ENCODE results near the gene MYO15B. TPM values are rescaled to one million over a fixed set of nuclear protein-coding genes. Genes with fewer than 3 reads are reported as not detected.

MYO15B gene
- total RNA-seq, 2 experiments from 2014 or later, result 11.3 to 13.7 TPM

- peak; percentile 34 for DNase-seq
- H3K36me3 Mint-ChIP-seq (ENCODE audit: low read depth), result peaks cover 15% of the 10 kb centered on the region
- ChIA-PET CTCF (interaction anchor here (1.1 to 6.5 kb wide), 8 partner anchors 8 to 108 kb away, joined by 3 to 75 read pairs (median 6); partner anchors contain the start of gene SMIM5), POLR2A (interaction anchor here (1.0 to 1.4 kb wide), 3 partner anchors 8 to 42 kb away, joined by 3 to 10 read pairs (median 3); partner anchors contain the start of genes RECQL5 and SAP30BP)
- no peak overlapping the region for H3K4me3 Mint-ChIP-seq
- H3K9me3 Mint-ChIP-seq, result no peaks in the 10 kb centered on the region
- peaks cover 17% of the 10 kb centered on the region for H3K4me1 Mint-ChIP-seq
- H3K27me3 Mint-ChIP-seq, result no peaks in the 10 kb centered on the region
- H3K27ac Mint-ChIP-seq, result peak overlapping the region; percentile 28
Measured at GRCh38 chr17:75645889-75646637, 58.5 kb downstream of the MYO15B start.

DNA sequence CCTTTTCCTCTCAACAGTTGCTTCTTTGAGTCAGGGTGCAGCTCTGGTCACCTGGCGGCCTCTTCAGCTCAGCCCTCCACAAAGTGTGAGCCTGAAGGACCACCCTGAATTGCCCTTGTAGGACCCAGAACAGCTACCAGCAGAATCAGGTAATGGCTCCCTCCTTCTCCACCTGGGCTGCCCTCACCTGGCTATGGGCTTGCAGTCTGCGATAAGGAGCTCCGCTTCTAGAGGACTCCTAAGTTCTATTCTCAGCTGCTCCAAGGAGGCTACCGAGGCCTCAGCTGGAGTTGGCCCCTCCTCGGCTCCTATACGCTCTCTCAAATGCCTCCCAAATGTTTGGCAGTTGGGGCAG lies 59.0 kb downstream of the MYO15B start:
- Mint-ChIP-seq H3K4me1 (peaks cover 17% of the 10 kb centered on the region), H3K4me3 (no peak overlapping the region), H3K36me3 (ENCODE audit: low read depth) (peaks cover 15% of the 10 kb centered on the region), H3K27me3 (no peaks in the 10 kb centered on the region), H3K27ac (no peak overlapping the region), H3K9me3 (no peaks in the 10 kb centered on the region)
- DNase-seq, result no peak
- CTCF ChIA-PET, result interaction anchor here (0.5 to 6.5 kb wide), 8 partner anchors 8 to 107 kb away, joined by 3 to 75 read pairs (median 4); partner anchors contain the start of gene SMIM5
- POLR2A ChIA-PET, result interaction anchor here (1.0 to 1.4 kb wide), 3 partner anchors 8 to 41 kb away, joined by 3 to 10 read pairs (median 3); partner anchors contain the start of genes RECQL5 and SAP30BP

GRCh38 chr17:75647061-75647460 lies 59.5 kb downstream of the MYO15B start:
- Mint-ChIP-seq H3K4me1 (peaks cover 17% of the 10 kb centered on the region), H3K36me3 (ENCODE audit: low read depth) (peaks cover 15% of the 10 kb centered on the region), H3K27ac (no peak overlapping the region), H3K4me3 (no peak overlapping the region), H3K27me3 (no peaks in the 10 kb centered on the region), H3K9me3 (no peaks in the 10 kb centered on the region)
- ChIA-PET POLR2A (interaction anchor here (1.0 to 1.1 kb wide), 2 partner anchors 20 to 41 kb away, joined by 3 to 7 read pairs; partner anchors contain the start of genes RECQL5 and SAP30BP), CTCF (interaction anchor here (0.5 to 6.5 kb wide), 6 partner anchors 9 to 103 kb away, joined by 3 to 75 read pairs (median 3); partner anchors contain the start of gene SMIM5)
- no peak for DNase-seq

DNA sequence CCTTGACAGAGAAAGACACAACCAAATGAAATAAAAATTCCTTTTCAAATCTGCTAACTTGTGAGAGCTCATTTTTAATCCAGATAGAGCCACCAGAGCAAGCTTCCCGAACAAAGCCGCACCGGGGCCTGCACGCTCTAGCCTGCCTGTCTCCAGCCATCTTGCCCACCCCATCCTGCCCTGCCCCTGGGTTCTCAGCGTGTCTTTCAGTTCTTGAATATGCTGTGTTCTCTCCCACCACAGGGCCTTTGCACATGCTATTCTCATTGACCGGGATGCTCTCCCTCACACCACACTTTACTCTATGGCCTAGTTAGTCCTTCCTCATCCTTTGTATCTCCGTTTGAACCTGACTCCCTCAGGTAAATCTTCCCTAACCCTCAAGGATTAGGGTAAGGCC lies 60.3 kb downstream of the MYO15B start:
- Mint-ChIP-seq H3K4me1 (peaks cover 15% of the 10 kb centered on the region), H3K9me3 (no peaks in the 10 kb centered on the region), H3K27ac (no peak overlapping the region), H3K36me3 (ENCODE audit: low read depth) (peaks cover 15% of the 10 kb centered on the region), H3K4me3 (no peak overlapping the region), H3K27me3 (no peaks in the 10 kb centered on the region)
- CTCF ChIA-PET, result interaction anchor here (0.7 kb wide), 1 partner anchor 24 kb away, joined by 3 read pairs; no protein-coding TSS in a partner anchor
- no peak for DNase-seq
- POLR2A ChIA-PET, result interaction anchor here (1.1 kb wide), 1 partner anchor 19 kb away, joined by 7 read pairs; the partner anchor contains the start of genes RECQL5 and SAP30BP

DNA sequence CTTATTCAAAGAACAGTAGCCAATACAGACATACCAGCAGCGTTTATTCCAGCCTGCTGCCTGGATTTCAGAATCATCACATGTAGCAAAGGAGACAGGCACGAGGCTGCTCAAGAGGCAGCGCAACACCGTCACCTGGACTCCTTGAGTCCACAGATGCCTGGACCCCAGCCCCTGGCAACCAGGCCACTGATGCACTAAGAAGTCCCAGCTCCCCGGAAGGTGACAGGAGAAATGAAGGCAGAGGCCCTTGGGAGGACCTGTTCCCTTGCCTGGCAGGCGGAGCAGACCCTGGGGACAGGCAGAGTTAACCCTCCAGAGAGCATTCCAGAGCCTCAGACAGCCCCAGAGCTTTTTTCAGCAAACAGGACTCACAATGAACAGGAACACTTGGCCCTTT lies 62.1 kb downstream of the MYO15B start:
- CTCF ChIA-PET, result interaction anchor here (0.5 to 2.8 kb wide), 4 partner anchors 16 to 443 kb away, joined by 4 to 13 read pairs (median 6); partner anchors contain the start of gene SMIM5
- no peak for DNase-seq
- peaks cover 15% of the 10 kb centered on the region for H3K36me3 Mint-ChIP-seq (ENCODE audit: low read depth)
- H3K27me3 Mint-ChIP-seq, result no peaks in the 10 kb centered on the region
- no peaks in the 10 kb centered on the region for H3K9me3 Mint-ChIP-seq
- POLR2A ChIA-PET, result interaction anchor here (1.4 kb wide), 1 partner anchor 17 kb away, joined by 4 read pairs; the partner anchor contains the start of genes RECQL5 and SAP30BP
- H3K4me3 Mint-ChIP-seq, result no peak overlapping the region
- peaks cover 15% of the 10 kb centered on the region for H3K4me1 Mint-ChIP-seq
- H3K27ac Mint-ChIP-seq, result no peak overlapping the region

- Mint-ChIP-seq H3K27me3 (no peaks in the 10 kb centered on the region), H3K4me3 (no peak overlapping the region), H3K9me3 (no peaks in the 10 kb centered on the region), H3K36me3 (ENCODE audit: low read depth) (peaks cover 15% of the 10 kb centered on the region), H3K27ac (no peak overlapping the region), H3K4me1 (peaks cover 10% of the 10 kb centered on the region)
- DNase-seq, result no peak
- ChIA-PET CTCF (interaction anchor here (2.8 kb wide), 1 partner anchor 18 kb away, joined by 13 read pairs; the partner anchor contains the start of gene SMIM5), POLR2A (interaction anchor here (0.8 to 1.4 kb wide), 2 partner anchors 16 kb away, joined by 3 to 4 read pairs; partner anchors contain the start of genes RECQL5 and SAP30BP)
Measured at GRCh38 chr17:75650874-75651273, 63.3 kb downstream of the MYO15B start.

- no peaks in the 10 kb centered on the region for H3K27me3 Mint-ChIP-seq
- CTCF ChIA-PET, result interaction anchor here (0.5 to 5.4 kb wide), 4 partner anchors 15 to 404 kb away, joined by 3 to 31 read pairs (median 7); partner anchors contain the start of genes RECQL5, SAP30BP and SMIM5
- no peak overlapping the region for H3K4me3 Mint-ChIP-seq
- no peaks in the 10 kb centered on the region for H3K9me3 Mint-ChIP-seq
- H3K4me1 Mint-ChIP-seq, result peaks cover 2% of the 10 kb centered on the region
- POLR2A ChIA-PET, result interaction anchor here (1.2 kb wide), 1 partner anchor 14 kb away, joined by 3 read pairs; the partner anchor contains the start of gene RECQL5
- H3K36me3 Mint-ChIP-seq (ENCODE audit: low read depth), result peaks cover 19% of the 10 kb centered on the region
- DNase-seq, result no peak
- no peak overlapping the region for H3K27ac Mint-ChIP-seq
Measured at GRCh38 chr17:75652341-75652740, 64.7 kb downstream of the MYO15B start.

GRCh38 chr17:75652934-75653549 lies 65.4 kb downstream of the MYO15B start:
- CTCF ChIA-PET, result interaction anchor here (0.6 to 5.4 kb wide), 5 partner anchors 14 to 192 kb away, joined by 3 to 31 read pairs (median 5); partner anchors contain the start of genes RECQL5, SAP30BP and SMIM5
- DNase-seq, result no peak
- POLR2A ChIA-PET, result interaction anchor here (1.2 kb wide), 1 partner anchor 14 kb away, joined by 3 read pairs; the partner anchor contains the start of gene RECQL5
- Mint-ChIP-seq H3K9me3 (no peaks in the 10 kb centered on the region), H3K27ac (peak overlapping the region; percentile 42), H3K27me3 (no peaks in the 10 kb centered on the region), H3K4me1 (peaks cover 2% of the 10 kb centered on the region), H3K36me3 (ENCODE audit: low read depth) (peaks cover 20% of the 10 kb centered on the region), H3K4me3 (no peak overlapping the region)

DNA sequence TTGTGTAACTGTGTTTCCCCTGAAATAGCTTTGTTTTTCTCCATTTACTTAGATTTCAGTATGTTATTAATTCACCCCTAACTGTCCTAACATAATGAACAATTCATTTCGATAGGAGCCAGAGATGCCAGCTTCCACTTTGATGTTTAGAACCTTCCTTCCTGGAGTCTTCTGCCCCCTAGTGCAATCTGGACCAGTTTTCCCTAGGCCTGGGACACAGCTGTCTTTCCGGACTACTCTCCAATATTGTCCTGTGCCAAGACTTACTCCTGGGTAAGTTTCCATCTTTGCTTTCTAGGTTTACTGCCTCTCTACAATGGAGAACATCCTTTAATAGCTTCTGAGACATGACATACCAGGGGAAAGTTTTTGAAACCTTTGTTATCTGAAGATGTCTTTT lies 66.6 kb downstream of the MYO15B start:
- no peaks in the 10 kb centered on the region for H3K9me3 Mint-ChIP-seq
- H3K27me3 Mint-ChIP-seq, result no peaks in the 10 kb centered on the region
- ChIA-PET POLR2A (interaction anchor here (0.6 to 1.2 kb wide), 3 partner anchors 8 to 198 kb away, joined by 3 read pairs; partner anchors contain the start of genes RECQL5, SAP30BP and TMEM94), CTCF (interaction anchor here (1.0 to 5.4 kb wide), 5 partner anchors 8 to 99 kb away, joined by 3 to 31 read pairs (median 6); partner anchors contain the start of gene SMIM5)
- peaks cover 2% of the 10 kb centered on the region for H3K4me1 Mint-ChIP-seq
- H3K4me3 Mint-ChIP-seq, result no peak overlapping the region
- peaks cover 15% of the 10 kb centered on the region for H3K36me3 Mint-ChIP-seq (ENCODE audit: low read depth)
- H3K27ac Mint-ChIP-seq, result no peak overlapping the region
- DNase-seq, result no peak

DNA sequence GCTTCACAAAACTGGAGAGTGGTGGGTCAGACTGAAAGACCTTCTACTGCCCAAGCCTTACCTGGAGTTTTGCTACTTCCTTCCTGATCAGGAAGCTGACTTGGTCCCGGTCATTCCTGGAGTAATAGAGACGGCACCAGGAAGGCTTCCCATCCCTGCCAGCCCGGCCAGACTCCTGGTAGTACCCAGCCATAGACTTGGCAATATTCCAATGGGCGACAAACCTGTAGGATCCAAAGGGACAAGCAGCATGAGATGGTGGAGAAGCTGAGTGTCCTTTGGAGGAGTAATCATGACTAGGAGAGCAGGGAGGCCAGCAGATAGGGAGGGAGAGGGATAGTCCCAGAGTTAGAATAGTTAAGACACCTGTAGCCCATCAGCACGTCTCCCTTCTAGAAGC lies 70.6 kb downstream of the MYO15B start:
- CTCF ChIA-PET, result interaction anchor here (1.0 to 1.9 kb wide), 5 partner anchors 8 to 91 kb away, joined by 3 to 5 read pairs (median 3); partner anchors contain the start of genes RECQL5 and SMIM5
- no peaks in the 10 kb centered on the region for H3K27me3 Mint-ChIP-seq

GRCh38 chr17:75661531-75661930 lies 73.9 kb downstream of the MYO15B start:
- Mint-ChIP-seq H3K4me3 (no peak overlapping the region), H3K36me3 (ENCODE audit: low read depth) (peaks cover 18% of the 10 kb centered on the region), H3K27ac (no peak overlapping the region), H3K27me3 (no peaks in the 10 kb centered on the region), H3K9me3 (no peaks in the 10 kb centered on the region), H3K4me1 (peaks cover 17% of the 10 kb centered on the region)
- DNase-seq, result no peak
- CTCF ChIA-PET, result interaction anchor here (1.2 kb wide), 1 partner anchor 29 kb away, joined by 5 read pairs; no protein-coding TSS in a partner anchor
- POLR2A ChIA-PET, result no interaction called here

More for the DNA sequence above, 70.6 kb downstream of the MYO15B start:
- Mint-ChIP-seq H3K27ac (no peak overlapping the region), H3K9me3 (no peaks in the 10 kb centered on the region), H3K36me3 (ENCODE audit: low read depth) (peaks cover 11% of the 10 kb centered on the region), H3K4me1 (no peaks in the 10 kb centered on the region), H3K4me3 (no peak overlapping the region)
- no peak for DNase-seq
- POLR2A ChIA-PET, result interaction anchor here (1.0 to 3.8 kb wide), 2 partner anchors 8 to 9 kb away, joined by 3 to 24 read pairs; partner anchors contain the start of genes RECQL5 and SAP30BP

DNA sequence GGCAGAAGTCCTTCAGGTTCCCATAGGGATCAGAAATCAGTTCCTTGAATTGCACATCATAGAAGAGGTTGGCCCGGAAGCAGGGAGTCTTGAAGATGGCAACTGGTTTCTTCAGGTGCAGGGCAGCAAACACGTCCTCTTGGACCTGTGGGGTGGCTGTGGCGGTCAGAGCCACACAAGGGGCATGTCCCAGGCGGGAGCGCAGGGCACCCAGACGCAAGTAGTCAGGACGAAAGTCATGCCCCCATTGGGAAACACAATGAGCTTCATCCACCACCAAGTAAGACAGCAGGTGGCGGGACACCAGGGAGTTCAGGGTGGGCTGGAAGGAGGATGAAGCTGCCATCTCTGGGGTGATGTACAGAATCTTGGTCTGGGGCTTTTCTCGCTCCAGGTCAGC lies 74.9 kb downstream of the MYO15B start:
- Mint-ChIP-seq H3K4me1 (peaks cover 17% of the 10 kb centered on the region), H3K9me3 (no peaks in the 10 kb centered on the region), H3K27ac (no peak overlapping the region), H3K36me3 (ENCODE audit: low read depth) (peaks cover 13% of the 10 kb centered on the region), H3K27me3 (no peaks in the 10 kb centered on the region), H3K4me3 (no peak overlapping the region)
- DNase-seq, result no peak
- ChIA-PET POLR2A (no interaction called here), CTCF (interaction anchor here (1.0 kb wide), 1 partner anchor 85 kb away, joined by 3 read pairs; no protein-coding TSS in a partner anchor)
